Parathyroid adenoma (tissue), 2 donors: ENCODE data around the gene SUPV3L1.

Experiments used
- H2AFZ ChIP-seq: fragments of 300-600 bp; sonication (generic); one replicate; pipeline ENCODE4 v1.7.0; 2017; ENCODE audit warnings: antibody characterized with exemption, mild to moderate bottlenecking
- H3K27ac ChIP-seq: fragments of 300-600 bp; sonication (generic); one replicate; pipeline ENCODE4 v1.7.0; 2017
- H3K27me3 ChIP-seq: fragments of 300-600 bp; sonication (generic); one replicate; pipeline ENCODE4 v1.7.0; 2017; ENCODE audit warnings: low read length; ENCODE audit not compliant: control insufficient read depth, insufficient read depth
- H3K36me3 ChIP-seq: fragments of 300-600 bp; sonication (generic); one replicate; pipeline ENCODE4 v1.7.0; 2017; ENCODE audit warnings: low read length; ENCODE audit not compliant: control insufficient read depth, insufficient read depth
- H3K4me1 ChIP-seq: fragments of 300-600 bp; sonication (generic); one replicate; pipeline ENCODE4 v1.7.0; 2017; ENCODE audit warnings: control low read depth
- H3K4me2 ChIP-seq: fragments of 300-600 bp; sonication (generic); one replicate; pipeline ENCODE4 v1.7.0; 2017; ENCODE audit warnings: low read length
- H3K4me3 ChIP-seq: fragments of 300-600 bp; sonication (generic); one replicate; pipeline ENCODE4 v1.7.0; 2017; ENCODE audit warnings: low read depth, low read length
- H3K79me2 ChIP-seq: fragments of 300-600 bp; sonication (generic); one replicate; pipeline ENCODE4 v1.7.0; 2017; ENCODE audit warnings: control low read depth
- H3K9ac ChIP-seq: fragments of 300-600 bp; sonication (generic); one replicate; pipeline ENCODE4 v1.7.0; 2017; ENCODE audit warnings: mild to moderate bottlenecking
- H3K9me3 ChIP-seq: fragments of 300-600 bp; sonication (generic); one replicate; pipeline ENCODE4 v1.7.0; 2017; ENCODE audit warnings: low read length; ENCODE audit not compliant: control insufficient read depth
- CTCF ChIP-seq: fragments of 300-600 bp; sonication (generic); IDR thresholded peaks from one replicate; pipeline ENCODE4 v1.7.0; 2017; ENCODE audit warnings: antibody characterized with exemption, mild to moderate bottlenecking
- donor health status: primary hyperparathyroidism.

Gene SUPV3L1

DNA sequence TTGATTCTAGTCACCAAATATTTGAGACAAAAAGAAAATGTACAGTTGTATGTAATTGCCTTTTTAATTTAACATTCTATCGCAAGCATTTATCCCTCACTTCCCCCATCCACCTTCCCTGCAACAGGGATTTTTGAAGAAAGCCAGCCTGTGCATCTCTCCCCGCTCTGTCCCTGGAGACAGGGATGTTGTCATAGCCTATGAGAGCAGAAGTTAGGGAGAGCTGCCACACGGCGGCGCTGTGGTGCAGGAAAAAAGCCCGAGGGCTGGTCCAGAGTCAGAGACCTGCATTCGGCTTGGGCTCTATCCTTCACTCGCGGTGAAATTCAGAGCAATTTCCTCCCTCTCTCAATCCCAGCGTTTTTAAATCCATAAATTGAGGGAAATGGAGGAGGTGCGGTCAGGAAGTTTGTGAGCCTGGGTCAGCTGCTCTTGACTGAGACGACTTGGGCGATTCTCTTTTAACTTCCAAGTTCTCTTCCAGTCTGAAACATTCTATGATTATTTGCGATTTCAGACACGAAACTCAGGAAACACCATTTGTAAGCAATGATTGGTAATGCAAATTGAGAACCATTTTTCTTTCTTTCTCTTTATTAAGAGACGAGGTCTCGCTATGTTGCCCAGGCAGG is 57.6 kb downstream of the SUPV3L1 start:
- Histone ChIP-seq H3K27ac (no peak overlapping the region), H3K4me1 (no peaks in the 10 kb centered on the region), H3K9ac (no peak overlapping the region), H3K9me3 (no peaks in the 10 kb centered on the region), H3K4me3 (no peak overlapping the region), H3K27me3 (no peaks in the 10 kb centered on the region), H3K79me2 (no peaks in the 10 kb centered on the region), H2AFZ (peak overlapping the region; percentile 8), H3K36me3 (no peaks in the 10 kb centered on the region), H3K4me2 (no peak overlapping the region)
- peak; percentile 95 for TF ChIP-seq CTCF

DNA sequence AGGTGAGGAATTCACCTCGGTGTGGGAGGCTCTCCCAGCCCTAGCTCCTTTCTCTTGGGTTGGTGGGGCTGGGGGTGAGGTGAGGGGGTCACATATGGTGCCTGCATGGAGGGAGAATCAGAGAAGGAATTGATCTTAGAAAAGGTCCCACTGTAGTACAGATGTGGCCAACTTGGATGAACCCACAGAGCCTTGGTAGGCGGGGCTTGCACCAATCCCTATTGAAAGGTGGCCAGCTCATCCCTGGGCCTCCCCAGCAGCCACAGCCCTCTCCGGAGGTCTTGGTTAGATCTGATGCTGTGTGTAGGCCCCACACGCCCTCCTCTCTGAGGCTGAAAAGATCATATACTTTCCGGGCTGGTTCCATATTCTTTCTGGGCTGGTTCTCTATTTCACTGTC is 59.1 kb downstream of the SUPV3L1 start:
- no peak overlapping the region for H3K4me2 ChIP-seq
- H2AFZ ChIP-seq = no peak overlapping the region
- H3K36me3 ChIP-seq = no peaks in the 10 kb centered on the region
- no peak for TF ChIP-seq CTCF
- no peaks in the 10 kb centered on the region for H3K79me2 ChIP-seq
- no peaks in the 10 kb centered on the region for H3K4me1 ChIP-seq
- no peak overlapping the region for H3K27ac ChIP-seq
- no peaks in the 10 kb centered on the region for H3K27me3 ChIP-seq
- no peaks in the 10 kb centered on the region for H3K9me3 ChIP-seq
- no peak overlapping the region for H3K4me3 ChIP-seq
- H3K9ac ChIP-seq = no peak overlapping the region

DNA sequence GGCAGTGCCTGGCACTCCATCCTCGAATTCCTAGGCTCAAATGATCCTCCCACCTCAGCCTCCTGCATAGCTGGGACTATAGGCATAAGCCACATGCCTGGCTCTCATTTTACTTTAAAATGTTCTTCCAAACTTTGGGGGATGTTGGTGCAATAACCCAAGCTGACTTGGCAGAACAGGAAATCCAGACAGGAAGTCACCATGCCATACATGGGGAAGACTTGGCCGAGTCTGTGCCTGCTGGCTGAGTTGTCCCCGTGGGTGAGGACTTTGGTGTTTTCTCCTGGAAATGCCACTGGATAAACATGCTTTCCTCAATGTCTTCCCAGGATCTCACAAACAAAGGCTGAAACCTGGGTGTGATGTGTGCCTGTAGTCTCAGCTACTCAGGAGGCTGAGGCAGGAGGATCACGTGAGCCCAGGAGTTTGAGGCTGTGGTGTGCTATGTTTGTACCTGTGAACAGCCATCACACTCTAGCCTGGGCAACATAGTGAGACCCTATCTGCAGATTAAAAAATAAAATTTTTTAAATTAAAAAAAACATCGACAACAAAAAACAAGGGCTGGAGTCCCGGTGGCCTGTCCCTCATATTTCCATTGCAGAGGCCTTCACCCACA is 59.9 kb downstream of the SUPV3L1 start:
- no peak for TF ChIP-seq CTCF
- H2AFZ ChIP-seq = no peak overlapping the region
- no peak overlapping the region for H3K4me2 ChIP-seq
- H3K9ac ChIP-seq = no peak overlapping the region
- H3K9me3 ChIP-seq = no peaks in the 10 kb centered on the region
- H3K4me1 ChIP-seq = no peaks in the 10 kb centered on the region
- H3K79me2 ChIP-seq = no peaks in the 10 kb centered on the region
- no peaks in the 10 kb centered on the region for H3K27me3 ChIP-seq
- H3K4me3 ChIP-seq = no peak overlapping the region
- no peaks in the 10 kb centered on the region for H3K36me3 ChIP-seq
- no peak overlapping the region for H3K27ac ChIP-seq

GRCh38 chr10:69240455-69240854 is 60.4 kb downstream of the SUPV3L1 start:
- no peaks in the 10 kb centered on the region for H3K36me3 ChIP-seq
- TF ChIP-seq CTCF = no peak
- H3K9me3 ChIP-seq = no peaks in the 10 kb centered on the region
- no peaks in the 10 kb centered on the region for H3K27me3 ChIP-seq
- H3K79me2 ChIP-seq = no peaks in the 10 kb centered on the region
- H3K27ac ChIP-seq = no peak overlapping the region
- no peak overlapping the region for H3K4me3 ChIP-seq
- no peaks in the 10 kb centered on the region for H3K4me1 ChIP-seq
- no peak overlapping the region for H3K9ac ChIP-seq
- H3K4me2 ChIP-seq = no peak overlapping the region
- H2AFZ ChIP-seq = no peak overlapping the region

GRCh38 chr10:69241575-69241974 is 61.5 kb downstream of the SUPV3L1 start:
- H2AFZ ChIP-seq = no peak overlapping the region
- no peaks in the 10 kb centered on the region for H3K36me3 ChIP-seq
- no peak overlapping the region for H3K27ac ChIP-seq
- no peak overlapping the region for H3K4me2 ChIP-seq
- no peaks in the 10 kb centered on the region for H3K79me2 ChIP-seq
- no peaks in the 10 kb centered on the region for H3K9me3 ChIP-seq
- no peak overlapping the region for H3K4me3 ChIP-seq
- no peaks in the 10 kb centered on the region for H3K27me3 ChIP-seq
- H3K4me1 ChIP-seq = no peaks in the 10 kb centered on the region
- H3K9ac ChIP-seq = no peak overlapping the region
- no peak for TF ChIP-seq CTCF
